Breast epithelium (tissue), 3 donors: ENCODE results near the gene COBLL1.

Experiments
- POLR2A ChIP-seq: fragments of 450-650 bp; IDR thresholded peaks from one replicate; pipeline ENCODE4 v1.6.1; 2016; ENCODE audit warnings: antibody characterized with exemption, mild to moderate bottlenecking, moderate library complexity
- TF ChIP-seq, protein P1 (sequence below), 3 donors: fragments of 450-650 bp; IDR thresholded peaks; one replicate each; pipeline ENCODE4 v1.5.1; 2016 to 2017; ENCODE audit warnings: antibody characterized with exemption in 3 of 3, mild to moderate bottlenecking in 3 of 3, moderate library complexity in 3 of 3

DNA sequence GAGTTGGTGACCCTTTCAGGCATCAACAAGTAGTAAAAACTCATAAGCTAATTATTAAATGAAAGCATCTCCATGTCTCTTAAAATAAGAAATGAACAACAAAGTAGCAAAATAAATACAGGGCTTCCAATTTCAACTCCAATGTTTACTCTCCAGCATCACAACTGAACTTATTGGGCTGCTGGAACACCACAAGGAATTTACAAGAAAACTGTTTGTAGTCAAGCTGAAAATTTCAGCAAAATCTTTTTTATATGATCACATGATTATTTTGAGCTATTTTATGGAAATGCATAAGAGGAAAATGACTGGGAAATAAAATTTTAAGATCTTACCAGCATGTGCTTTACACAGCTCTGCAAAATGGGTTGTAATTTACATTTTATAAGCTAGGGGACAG, 28.1 kb downstream of the COBLL1 start:
- TF ChIP-seq, protein P1, sequence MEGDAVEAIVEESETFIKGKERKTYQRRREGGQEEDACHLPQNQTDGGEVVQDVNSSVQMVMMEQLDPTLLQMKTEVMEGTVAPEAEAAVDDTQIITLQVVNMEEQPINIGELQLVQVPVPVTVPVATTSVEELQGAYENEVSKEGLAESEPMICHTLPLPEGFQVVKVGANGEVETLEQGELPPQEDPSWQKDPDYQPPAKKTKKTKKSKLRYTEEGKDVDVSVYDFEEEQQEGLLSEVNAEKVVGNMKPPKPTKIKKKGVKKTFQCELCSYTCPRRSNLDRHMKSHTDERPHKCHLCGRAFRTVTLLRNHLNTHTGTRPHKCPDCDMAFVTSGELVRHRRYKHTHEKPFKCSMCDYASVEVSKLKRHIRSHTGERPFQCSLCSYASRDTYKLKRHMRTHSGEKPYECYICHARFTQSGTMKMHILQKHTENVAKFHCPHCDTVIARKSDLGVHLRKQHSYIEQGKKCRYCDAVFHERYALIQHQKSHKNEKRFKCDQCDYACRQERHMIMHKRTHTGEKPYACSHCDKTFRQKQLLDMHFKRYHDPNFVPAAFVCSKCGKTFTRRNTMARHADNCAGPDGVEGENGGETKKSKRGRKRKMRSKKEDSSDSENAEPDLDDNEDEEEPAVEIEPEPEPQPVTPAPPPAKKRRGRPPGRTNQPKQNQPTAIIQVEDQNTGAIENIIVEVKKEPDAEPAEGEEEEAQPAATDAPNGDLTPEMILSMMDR (IDR thresholded peaks at IDR 0.05), result no peak
- TF ChIP-seq POLR2A, result no peak
